ENCODE results near the gene AAMP.

GRCh38 chr2:218244665-218245064 lies 25.3 kb downstream of the AAMP start:
- TF ChIP-seq CTCF (IDR thresholded peaks at IDR 0.05; ENCODE audit: low read depth, low read length, missing input control) (no peak), FOXA2 (IDR thresholded peaks at IDR 0.05) (no peak), YY1 (IDR thresholded peaks at IDR 0.05) (no peak), HNF4A (conservative IDR thresholded peaks at IDR 0.05) (no peak), REST (IDR thresholded peaks at IDR 0.05) (no peak), GABPA (IDR thresholded peaks at IDR 0.05 in 1 of 2, conservative IDR thresholded peaks at IDR 0.05 in 1 of 2) (no peak)
- TF ChIP-seq, protein P1, sequence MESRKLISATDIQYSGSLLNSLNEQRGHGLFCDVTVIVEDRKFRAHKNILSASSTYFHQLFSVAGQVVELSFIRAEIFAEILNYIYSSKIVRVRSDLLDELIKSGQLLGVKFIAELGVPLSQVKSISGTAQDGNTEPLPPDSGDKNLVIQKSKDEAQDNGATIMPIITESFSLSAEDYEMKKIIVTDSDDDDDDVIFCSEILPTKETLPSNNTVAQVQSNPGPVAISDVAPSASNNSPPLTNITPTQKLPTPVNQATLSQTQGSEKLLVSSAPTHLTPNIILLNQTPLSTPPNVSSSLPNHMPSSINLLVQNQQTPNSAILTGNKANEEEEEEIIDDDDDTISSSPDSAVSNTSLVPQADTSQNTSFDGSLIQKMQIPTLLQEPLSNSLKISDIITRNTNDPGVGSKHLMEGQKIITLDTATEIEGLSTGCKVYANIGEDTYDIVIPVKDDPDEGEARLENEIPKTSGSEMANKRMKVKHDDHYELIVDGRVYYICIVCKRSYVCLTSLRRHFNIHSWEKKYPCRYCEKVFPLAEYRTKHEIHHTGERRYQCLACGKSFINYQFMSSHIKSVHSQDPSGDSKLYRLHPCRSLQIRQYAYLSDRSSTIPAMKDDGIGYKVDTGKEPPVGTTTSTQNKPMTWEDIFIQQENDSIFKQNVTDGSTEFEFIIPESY (IDR thresholded peaks at IDR 0.05) = no peak
- TF ChIP-seq, protein P2, sequence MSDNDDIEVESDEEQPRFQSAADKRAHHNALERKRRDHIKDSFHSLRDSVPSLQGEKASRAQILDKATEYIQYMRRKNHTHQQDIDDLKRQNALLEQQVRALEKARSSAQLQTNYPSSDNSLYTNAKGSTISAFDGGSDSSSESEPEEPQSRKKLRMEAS (IDR thresholded peaks at IDR 0.05) = no peak
